PC-3 (cell line): ENCODE data around the gene ANAPC2. TPM values are rescaled to one million over a fixed set of nuclear protein-coding genes. Genes with fewer than 3 reads are reported as not detected.
A peak's percentile ranks its signal among the peaks of the same experiment; 100 is the strongest.

ENCODE experiments used
- ATAC-seq: fragments of 200-7000 bp; cut with Tn5 transposase; 2 replicates; pipeline ENCODE4 v1.9.1; 2020; ENCODE audit warnings: mild to moderate bottlenecking, moderate library complexity
- BruUV-seq: library from RNA; stranded (reverse); fragments of 400-500 nt; replicated peaks from 2 replicates; lab custom pipeline; 2021; lab: Mats Ljungman, UMichigan
- CTCF ChIA-PET: fragments of 300-600 bp; sonication (Branson Sonifier 250); formaldehyde crosslinking; loops from one replicate; lab custom pipeline; 2022; ENCODE audit warnings: antibody characterized with exemption; lab: Charles Lee
- POLR2A ChIA-PET: fragments of 300-600 bp; sonication (Branson Sonifier 250); formaldehyde crosslinking; loops from one replicate; lab custom pipeline; 2022; ENCODE audit warnings: antibody characterized with exemption; ENCODE audit not compliant: unreplicated experiment; lab: Charles Lee
- DNase-seq: peaks from one replicate; pipeline ENCODE4 v3.0.0-alpha.2; 2015
- H2AFZ ChIP-seq: fragments of 300-600 bp; sonication (generic); 2 replicates; pipeline ENCODE4 v1.6.0; 2016; ENCODE audit warnings: antibody characterized with exemption, low read length
- H3F3A ChIP-seq: fragments of 300-600 bp; sonication (generic); one replicate; pipeline ENCODE4 v1.6.0; 2017; ENCODE audit warnings: antibody characterized with exemption, low read length, control low read depth, mild to moderate bottlenecking; ENCODE audit not compliant: unreplicated experiment
- H3K27ac ChIP-seq: fragments of 300-600 bp; sonication (generic); 2 replicates; pipeline ENCODE4 v1.5.1; 2016; ENCODE audit warnings: mild to moderate bottlenecking, low read length
- H3K27me3 ChIP-seq: fragments of 300-600 bp; sonication (generic); 2 replicates; pipeline ENCODE4 v1.6.1; 2016; ENCODE audit warnings: low read length, mixed read lengths
- H3K36me3 ChIP-seq: fragments of 300-600 bp; sonication (generic); 2 replicates; pipeline ENCODE4 v1.6.1; 2016; ENCODE audit warnings: low read depth, mixed run types, low read length, mixed read lengths
- H3K4me1 ChIP-seq: fragments of 300-600 bp; sonication (generic); 2 replicates; pipeline ENCODE4 v1.5.1; 2016; ENCODE audit warnings: low read length; ENCODE audit not compliant: insufficient read depth
- H3K4me2 ChIP-seq: fragments of 300-600 bp; sonication (generic); 2 replicates; pipeline ENCODE4 v1.6.0; 2016; ENCODE audit warnings: low read length
- H3K4me3 ChIP-seq: fragments of 300-600 bp; sonication (generic); 2 replicates; pipeline ENCODE4 v1.5.1; 2016; ENCODE audit warnings: mild to moderate bottlenecking, low read length, mixed read lengths
- H3K79me2 ChIP-seq: fragments of 300-600 bp; sonication (generic); 2 replicates; pipeline ENCODE4 v1.6.1; 2017; ENCODE audit warnings: low read length, mixed read lengths
- H3K9ac ChIP-seq: fragments of 300-600 bp; sonication (generic); 2 replicates; pipeline ENCODE4 v1.6.0; 2016; ENCODE audit warnings: mild to moderate bottlenecking, low read length
- H3K9me2 ChIP-seq: fragments of 300-600 bp; sonication (generic); replicated peaks from 2 replicates; pipeline ENCODE4 v1.6.1; 2016; ENCODE audit warnings: mixed run types, low read length, mixed read lengths
- H3K9me3 ChIP-seq: fragments of 300-600 bp; sonication (generic); 2 replicates; pipeline ENCODE4 v1.6.1; 2016; ENCODE audit warnings: low read length, mixed read lengths
- H4K20me1 ChIP-seq: fragments of 300-600 bp; sonication (generic); 2 replicates; pipeline ENCODE4 v1.6.1; 2016; ENCODE audit warnings: low read length, mixed read lengths
- EZH2 ChIP-seq: fragments of 300-600 bp; sonication (generic); IDR thresholded peaks from one replicate; pipeline ENCODE4 v1.6.1; 2017; ENCODE audit warnings: antibody characterized with exemption, mild to moderate bottlenecking, low read length; ENCODE audit not compliant: unreplicated experiment
- EZH2phosphoT487 ChIP-seq: fragments of 300-600 bp; sonication (generic); IDR thresholded peaks from 2 replicates; pipeline ENCODE4 v1.6.1; 2018; ENCODE audit warnings: mild to moderate bottlenecking, antibody characterized with exemption, low read length, borderline replicate concordance
- intact Hi-C: fragments of 100-400 bp; cut with micrococcal nuclease; formaldehyde crosslinking; loops from 2 replicates; pipeline ENCODE4 v1.9.0; 2023
- total RNA-seq: library from RNA; depleted of rRNA; stranded (reverse); fragments of >200 nt; gene quantifications from 2 replicates; pipeline ENCODE4 v1.2.3, GENCODE V29; 2014
- TF ChIP-seq, protein P1 (sequence below): fragments of 300-600 bp; sonication (generic); conservative IDR thresholded peaks from 2 replicates; pipeline ENCODE4 v1.5.1; 2017; ENCODE audit warnings: antibody characterized with exemption, low read depth, mild to moderate bottlenecking, low read length

Gene ANAPC2
- total RNA-seq, 1 experiment from 2014 or later = 21.6 TPM

- no peak for DNase-seq
- Histone ChIP-seq H4K20me1 (no peaks in the 10 kb centered on the region), H3K4me3 (no peak overlapping the region), H3K9me3 (no peaks in the 10 kb centered on the region), H3K9ac (no peak overlapping the region), H3K27me3 (peaks cover 12% of the 10 kb centered on the region), H2AFZ (no peak overlapping the region), H3K4me2 (no peak overlapping the region), H3K27ac (no peak overlapping the region), H3K9me2 (no peaks in the 10 kb centered on the region), H3K4me1 (no peaks in the 10 kb centered on the region), H3K79me2 (no peaks in the 10 kb centered on the region), H3K36me3 (no peaks in the 10 kb centered on the region), H3F3A (no peaks in the 10 kb centered on the region)
- intact Hi-C loops = no loop called here
- ChIA-PET POLR2A (no interaction called here), CTCF (no interaction called here)
- BruUV-seq = no TSS peak
- TF ChIP-seq EZH2 = no peak
- TF ChIP-seq, protein P1, sequence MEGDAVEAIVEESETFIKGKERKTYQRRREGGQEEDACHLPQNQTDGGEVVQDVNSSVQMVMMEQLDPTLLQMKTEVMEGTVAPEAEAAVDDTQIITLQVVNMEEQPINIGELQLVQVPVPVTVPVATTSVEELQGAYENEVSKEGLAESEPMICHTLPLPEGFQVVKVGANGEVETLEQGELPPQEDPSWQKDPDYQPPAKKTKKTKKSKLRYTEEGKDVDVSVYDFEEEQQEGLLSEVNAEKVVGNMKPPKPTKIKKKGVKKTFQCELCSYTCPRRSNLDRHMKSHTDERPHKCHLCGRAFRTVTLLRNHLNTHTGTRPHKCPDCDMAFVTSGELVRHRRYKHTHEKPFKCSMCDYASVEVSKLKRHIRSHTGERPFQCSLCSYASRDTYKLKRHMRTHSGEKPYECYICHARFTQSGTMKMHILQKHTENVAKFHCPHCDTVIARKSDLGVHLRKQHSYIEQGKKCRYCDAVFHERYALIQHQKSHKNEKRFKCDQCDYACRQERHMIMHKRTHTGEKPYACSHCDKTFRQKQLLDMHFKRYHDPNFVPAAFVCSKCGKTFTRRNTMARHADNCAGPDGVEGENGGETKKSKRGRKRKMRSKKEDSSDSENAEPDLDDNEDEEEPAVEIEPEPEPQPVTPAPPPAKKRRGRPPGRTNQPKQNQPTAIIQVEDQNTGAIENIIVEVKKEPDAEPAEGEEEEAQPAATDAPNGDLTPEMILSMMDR = no peak
- no peak for TF ChIP-seq EZH2phosphoT487
- no peak for ATAC-seq
Measured at GRCh38 chr9:137170486-137171148, 17.7 kb downstream of the ANAPC2 start.

DNA sequence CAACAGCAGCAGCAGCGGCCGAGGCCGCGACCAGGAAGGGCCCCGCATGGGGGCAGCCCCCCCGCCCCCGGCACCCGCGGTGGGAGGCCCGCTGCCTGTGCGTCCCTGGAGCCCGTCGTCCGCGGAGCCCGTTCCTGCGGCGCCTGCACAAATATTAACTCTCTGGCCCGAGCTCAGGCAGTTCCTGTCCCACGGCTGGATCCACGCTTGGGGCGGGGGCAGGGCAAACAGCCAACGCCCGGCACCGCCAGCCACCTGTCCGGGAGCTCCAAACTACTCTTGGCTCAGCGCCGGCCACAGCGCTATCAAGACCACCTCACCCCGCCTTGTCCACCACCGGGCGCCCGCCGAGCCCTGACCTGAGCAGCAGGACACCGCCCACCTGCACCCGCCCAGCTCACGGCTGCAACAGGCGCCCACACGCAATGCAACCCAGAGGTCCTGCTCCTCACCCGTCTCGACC is 18.4 kb downstream of the ANAPC2 start, which contains the start of gene LRRC26:
Gene LRRC26 (minus strand): TSS at position 156 of the 463 bp plus-strand sequence. CDS start 108 bp downstream, at position 48.
- H3K9ac ChIP-seq = no peak within 1 kb of the TSS
- H4K20me1 ChIP-seq = no peaks in the 10 kb centered on the region
- H3K79me2 ChIP-seq = no peaks in the 10 kb centered on the region
- no peak within 1 kb of the TSS for H3K27ac ChIP-seq
- DNase-seq = no peak
- TF ChIP-seq, protein P1 = no peak
- TF ChIP-seq EZH2 = no peak
- no peak for TF ChIP-seq EZH2phosphoT487
- H2AFZ ChIP-seq = peak within 1 kb of the TSS; percentile 63
- H3K36me3 ChIP-seq = no peaks in the 10 kb centered on the region
- H3F3A ChIP-seq = no peaks in the 10 kb centered on the region
- peak within 1 kb of the TSS; percentile 64 for H3K4me3 ChIP-seq
- ChIA-PET CTCF (no interaction called here), POLR2A (no interaction called here)
- H3K9me2 ChIP-seq = no peaks in the 10 kb centered on the region
- no peaks in the 10 kb centered on the region for H3K4me1 ChIP-seq
- intact Hi-C loops = no loop called here
- H3K27me3 ChIP-seq = peaks cover 12% of the 10 kb centered on the region
- no peaks in the 10 kb centered on the region for H3K9me3 ChIP-seq
- ATAC-seq = no peak
- BruUV-seq = no TSS peak
- peak within 1 kb of the TSS; percentile 84 for H3K4me2 ChIP-seq
